Measurements from ENCODE around the gene ECSCR. TPM values are rescaled to one million over a fixed set of nuclear protein-coding genes. Genes with fewer than 3 reads are reported as not detected.

ECSCR gene
- total RNA-seq, 4 donors from 2014 or later: 10.0 to 25.4 (median 19.0) TPM

- TF ChIP-seq CTCF (IDR thresholded peaks at IDR 0.05; ENCODE audit: low read depth): no peak
Observed at GRCh38 chr5:139453683-139454567, 8.6 kb downstream of the ECSCR start.

GRCh38 chr5:139451878-139452660 is 10.5 kb downstream of the ECSCR start:
- no peak for TF ChIP-seq CTCF (IDR thresholded peaks at IDR 0.05; ENCODE audit: low read depth)

GRCh38 chr5:139451176-139451575 is 11.4 kb downstream of the ECSCR start:
- no peak for TF ChIP-seq CTCF (IDR thresholded peaks at IDR 0.05; ENCODE audit: low read depth)

- TF ChIP-seq CTCF (IDR thresholded peaks at IDR 0.05; ENCODE audit: low read depth): no peak
Observed at GRCh38 chr5:139446956-139447779, 15.4 kb downstream of the ECSCR start.

- no peak for TF ChIP-seq CTCF (IDR thresholded peaks at IDR 0.05; ENCODE audit: low read depth)
Observed at GRCh38 chr5:139445325-139446170, 17.0 kb downstream of the ECSCR start.

GRCh38 chr5:139443831-139444453 is 18.6 kb downstream of the ECSCR start:
- TF ChIP-seq CTCF (IDR thresholded peaks at IDR 0.05; ENCODE audit: low read depth): no peak
